SK-N-MC (cell line): ENCODE data around the gene SPTBN4.
"Not testable (repeated sequence)": the region's sequence is repeated elsewhere in the genome, so short reads cannot be mapped to it uniquely, and the experiment has no call there.

Source experiments
- DNase-seq: peaks from one replicate; pipeline ENCODE4 v3.0.0-alpha.2; 2011; ENCODE audit warnings: low read depth, low spot score
- H3K27ac ChIP-seq: fragments of 200-600 bp; sonication (generic); 2 replicates; pipeline ENCODE4 v1.5.1; 2016; ENCODE audit warnings: mixed run types
- H3K36me3 ChIP-seq: fragments of 200-600 bp; sonication (generic); 2 replicates; pipeline ENCODE4 v1.6.1; 2017; ENCODE audit warnings: antibody characterized with exemption, low read length, mixed read lengths; ENCODE audit not compliant: insufficient read depth
- H3K4me3 ChIP-seq: fragments of 200-600 bp; sonication (generic); 2 replicates; pipeline ENCODE4 v1.5.1; 2016
- H3K9ac ChIP-seq: fragments of 200-600 bp; sonication (generic); 2 replicates; pipeline ENCODE4 v1.8.0; 2017; ENCODE audit warnings: mixed run types, mixed read lengths; ENCODE audit not compliant: insufficient read length
- H3K9me3 ChIP-seq: fragments of 200-600 bp; sonication (generic); 2 replicates; pipeline ENCODE4 v1.6.1; 2017; ENCODE audit warnings: low read depth, mild to moderate bottlenecking, antibody characterized with exemption, low read length, moderate library complexity, mixed read lengths
- EZH2 ChIP-seq: fragments of 200-600 bp; sonication (generic); IDR thresholded peaks from one replicate; pipeline ENCODE4 v1.6.1; 2017; ENCODE audit warnings: antibody characterized with exemption
- FOXP2 ChIP-seq: optimal IDR thresholded peaks from 2 replicates; pipeline ENCODE3; 2011; ENCODE audit warnings: mild to moderate bottlenecking, moderate library complexity; ENCODE audit not compliant: insufficient read depth; ENCODE audit errors: extremely low read length, control extremely low read depth
- POLR2AphosphoS5 ChIP-seq: IDR thresholded peaks from 2 replicates; pipeline ENCODE4 v1.6.1; 2012; ENCODE audit warnings: mild to moderate bottlenecking, low read depth, low read length, borderline replicate concordance

The SPTBN4 gene

DNA sequence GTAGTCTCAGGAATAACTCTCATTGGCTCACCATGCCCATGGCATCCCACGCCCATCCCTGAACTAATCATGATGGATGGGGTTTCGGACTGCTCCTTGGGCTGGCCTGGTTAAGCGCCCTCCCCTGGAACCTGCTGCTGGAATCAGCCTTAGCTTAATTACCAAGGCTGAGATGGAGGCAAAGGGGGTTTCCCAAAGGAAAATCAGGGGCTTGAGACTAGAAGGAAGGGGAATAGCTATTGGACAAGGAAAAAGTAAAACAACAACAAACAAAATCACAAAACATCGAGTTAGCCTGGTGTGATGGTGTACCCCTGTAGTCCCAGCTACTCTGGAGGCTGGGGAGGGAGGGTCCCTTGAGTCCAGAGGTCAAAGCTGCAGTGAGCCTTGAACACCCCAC, 84.2 kb downstream of the SPTBN4 start:
- no peak for TF ChIP-seq EZH2
- no peak for TF ChIP-seq POLR2AphosphoS5
- no peak for TF ChIP-seq FOXP2
- Histone ChIP-seq H3K9ac (no peak overlapping the region), H3K4me3 (no peak overlapping the region), H3K9me3 (no peaks in the 10 kb centered on the region), H3K27ac (no peak overlapping the region), H3K36me3 (no peaks in the 10 kb centered on the region)
- DNase-seq: no peak

DNA sequence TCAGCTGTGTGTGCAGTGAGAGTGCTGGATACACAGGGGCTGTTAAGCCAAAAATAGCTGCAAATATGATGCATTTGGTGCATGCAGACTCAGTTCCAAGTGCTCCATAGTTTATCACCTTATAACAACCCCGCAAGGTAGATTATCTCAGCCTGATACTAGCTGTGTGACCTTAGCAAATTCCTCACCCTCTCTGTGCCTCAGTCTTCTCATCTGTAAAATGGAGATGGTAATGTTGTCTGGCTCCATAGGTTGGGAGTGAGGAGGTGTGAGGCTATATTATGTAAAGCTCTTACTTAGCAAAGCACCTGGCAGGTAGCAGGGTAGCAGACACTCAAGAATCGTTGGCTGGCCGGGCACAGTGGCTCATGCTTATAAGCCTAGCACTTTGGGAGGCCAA, 86.0 kb downstream of the SPTBN4 start:
- no peak for DNase-seq
- no peaks in the 10 kb centered on the region for H3K9me3 ChIP-seq
- H3K27ac ChIP-seq: no peak overlapping the region
- H3K9ac ChIP-seq: no peak overlapping the region
- no peaks in the 10 kb centered on the region for H3K36me3 ChIP-seq
- H3K4me3 ChIP-seq: no peak overlapping the region
- TF ChIP-seq POLR2AphosphoS5 (no peak), FOXP2 (no peak), EZH2 (no peak)

GRCh38 chr19:40553885-40554857, 87.4 kb downstream of the SPTBN4 start:
- TF ChIP-seq POLR2AphosphoS5 (no peak), FOXP2 (no peak), EZH2 (no peak)

DNA sequence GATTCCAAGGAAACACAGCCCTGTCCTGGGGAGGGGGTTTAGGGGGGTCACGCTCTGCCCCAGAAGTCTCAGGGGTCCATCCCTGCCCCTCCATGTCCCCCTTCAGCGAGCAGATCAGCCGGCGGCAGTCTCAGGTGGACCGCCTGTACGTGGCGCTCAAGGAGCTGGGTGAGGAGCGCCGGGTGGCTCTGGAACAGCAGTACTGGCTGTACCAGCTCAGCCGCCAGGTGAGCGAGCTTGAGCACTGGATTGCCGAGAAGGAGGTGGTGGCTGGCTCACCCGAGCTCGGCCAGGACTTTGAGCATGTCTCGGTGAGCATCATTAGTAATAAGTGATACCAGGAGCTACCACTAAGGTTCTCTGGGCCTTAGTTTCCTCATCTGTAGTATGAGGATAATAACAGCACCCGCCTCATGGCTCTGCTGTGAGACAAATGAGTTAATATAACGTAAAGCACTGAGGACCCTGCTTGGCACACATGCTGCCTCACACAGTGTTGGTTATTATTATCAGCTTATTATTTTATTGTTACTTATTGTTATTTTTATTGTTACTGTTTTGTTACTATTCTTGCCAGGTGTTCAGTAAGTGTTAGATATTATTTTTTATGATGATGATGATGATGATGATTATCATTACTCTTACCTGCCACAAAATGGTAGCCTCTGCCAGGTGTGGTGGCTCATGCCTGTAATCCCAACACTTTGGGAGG, 89.3 kb downstream of the SPTBN4 start:
- H3K27ac ChIP-seq: no peak overlapping the region
- TF ChIP-seq FOXP2 (no peak), EZH2 (no peak)
- no peak overlapping the region for H3K4me3 ChIP-seq

More at GRCh38 chr19:40553885-40554857, 87.4 kb downstream of the SPTBN4 start:
- no peak for DNase-seq
- H3K4me3 ChIP-seq: no peak overlapping the region
- H3K9me3 ChIP-seq: no peaks in the 10 kb centered on the region
- H3K27ac ChIP-seq: no peak overlapping the region
- H3K9ac ChIP-seq: no peak overlapping the region
- H3K36me3 ChIP-seq: no peaks in the 10 kb centered on the region

GRCh38 chr19:40556953-40557530, 90.2 kb downstream of the SPTBN4 start:
- H3K4me3 ChIP-seq: no peak overlapping the region
- no peak for DNase-seq
- H3K9ac ChIP-seq: no peak overlapping the region
- H3K36me3 ChIP-seq: no peaks in the 10 kb centered on the region
- H3K27ac ChIP-seq: no peak overlapping the region
- H3K9me3 ChIP-seq: no peaks in the 10 kb centered on the region
- TF ChIP-seq EZH2 (no peak), POLR2AphosphoS5 (no peak), FOXP2 (no peak)

More for the DNA sequence above, 89.3 kb downstream of the SPTBN4 start:
- DNase-seq: no peak
- Histone ChIP-seq H3K9me3 (no peaks in the 10 kb centered on the region), H3K9ac (no peak overlapping the region), H3K36me3 (no peaks in the 10 kb centered on the region)

DNA sequence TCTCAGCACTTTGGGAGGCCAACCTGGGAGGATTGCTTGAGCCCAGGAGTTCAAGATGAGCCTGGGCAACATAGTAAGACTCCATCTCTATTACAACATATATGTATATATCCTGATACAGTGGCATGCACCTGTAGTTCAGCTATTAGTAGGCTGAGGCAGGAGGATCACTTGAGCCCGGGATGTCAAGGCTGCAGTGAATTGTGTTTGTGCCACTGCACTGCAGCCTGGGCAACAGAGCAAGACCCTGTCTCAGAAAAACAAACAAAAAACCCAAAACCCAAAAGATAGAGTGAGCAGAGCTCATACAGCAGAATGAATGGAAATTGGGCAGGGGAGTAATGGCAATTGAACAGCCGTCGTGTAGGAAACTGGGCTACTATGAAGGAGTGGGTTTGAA, 92.6 kb downstream of the SPTBN4 start:
- DNase-seq: no peak
- Histone ChIP-seq H3K27ac (no peak overlapping the region), H3K9ac (no peak overlapping the region), H3K36me3 (no peaks in the 10 kb centered on the region), H3K4me3 (no peak overlapping the region), H3K9me3 (no peaks in the 10 kb centered on the region)
- TF ChIP-seq FOXP2: no peak
- no peak for TF ChIP-seq EZH2
- TF ChIP-seq POLR2AphosphoS5: no peak

DNA sequence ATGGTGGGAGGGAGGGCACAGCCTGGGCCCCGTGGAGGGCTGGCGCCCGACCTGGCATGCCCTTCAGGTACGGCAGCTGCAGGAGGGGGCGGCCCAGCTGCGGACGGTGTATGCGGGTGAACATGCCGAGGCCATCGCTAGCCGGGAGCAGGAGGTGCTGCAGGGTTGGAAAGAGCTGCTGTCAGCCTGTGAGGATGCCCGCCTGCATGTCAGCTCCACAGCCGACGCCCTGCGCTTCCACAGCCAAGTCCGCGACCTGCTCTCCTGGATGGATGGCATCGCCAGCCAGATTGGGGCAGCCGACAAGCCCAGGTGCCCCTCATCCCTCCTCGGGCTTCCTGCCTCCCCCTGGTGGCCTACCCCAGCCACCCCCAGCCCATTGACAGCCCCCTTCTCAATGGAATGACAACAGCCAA, 93.3 kb downstream of the SPTBN4 start:
- H3K4me3 ChIP-seq: no peak overlapping the region
- TF ChIP-seq EZH2 (no peak), POLR2AphosphoS5 (no peak), FOXP2 (no peak)
- no peak overlapping the region for H3K27ac ChIP-seq
- H3K36me3 ChIP-seq: no peaks in the 10 kb centered on the region
- no peak overlapping the region for H3K9ac ChIP-seq
- no peak for DNase-seq
- no peaks in the 10 kb centered on the region for H3K9me3 ChIP-seq

DNA sequence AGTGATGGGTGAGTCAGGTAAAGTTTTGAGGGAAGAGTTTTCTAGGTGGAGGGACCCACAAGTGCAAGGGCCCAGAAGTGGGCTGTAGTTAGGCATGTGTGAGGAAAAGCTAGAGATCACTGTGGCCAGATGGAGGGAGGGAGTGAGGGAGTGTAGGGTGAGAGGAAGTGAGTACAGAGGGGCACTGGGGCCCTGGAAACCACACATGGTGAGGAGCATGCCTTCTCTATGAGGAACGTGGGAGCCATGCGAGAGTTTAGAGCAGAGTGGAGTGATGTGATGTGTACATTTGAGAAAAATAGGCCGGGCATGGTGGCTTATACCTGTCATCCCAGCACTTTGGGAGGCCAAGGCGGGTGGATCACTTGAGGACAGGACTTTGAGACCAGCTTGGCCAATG, 95.1 kb downstream of the SPTBN4 start:
- no peak overlapping the region for H3K27ac ChIP-seq
- DNase-seq: no peak
- H3K36me3 ChIP-seq: no peaks in the 10 kb centered on the region
- no peak overlapping the region for H3K9ac ChIP-seq
- H3K9me3 ChIP-seq: no peaks in the 10 kb centered on the region
- TF ChIP-seq POLR2AphosphoS5 (no peak), EZH2 (no peak), FOXP2 (no peak)
- no peak overlapping the region for H3K4me3 ChIP-seq

GRCh38 chr19:40564535-40564934, 97.7 kb downstream of the SPTBN4 start:
- not testable (repeated sequence) for H3K4me3 ChIP-seq, H3K27ac ChIP-seq, H3K9ac ChIP-seq, DNase-seq, H3K36me3 ChIP-seq, H3K9me3 ChIP-seq
